ENCODE data around the gene LCN2. TPM values are rescaled to one million over a fixed set of nuclear protein-coding genes. Genes with fewer than 3 reads are reported as not detected.

LCN2 gene
- total and polyA plus RNA-seq, 3 donors from 2014 or later, result 2.2 TPM; not detected in 2

DNA sequence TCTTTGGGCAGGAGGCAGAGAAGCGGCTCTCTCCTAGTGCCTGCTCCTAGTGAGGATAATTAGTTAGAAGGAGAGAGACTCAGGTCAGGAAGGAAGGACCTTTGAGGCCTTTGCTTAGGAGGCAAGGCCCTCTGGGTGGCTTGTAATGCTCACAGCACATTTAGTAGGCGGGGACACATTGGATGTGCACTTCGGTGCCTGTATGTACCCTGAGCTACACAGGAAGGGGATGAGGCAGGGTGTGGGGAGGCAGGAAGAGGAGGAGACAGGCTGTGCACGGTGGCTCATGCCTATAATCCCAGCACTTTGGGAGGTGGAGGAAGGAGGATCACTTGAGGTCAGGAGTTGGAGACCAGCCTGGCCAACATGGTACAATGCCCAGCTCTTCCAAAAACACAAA is 7.2 kb upstream of the LCN2 start:
- Histone ChIP-seq H3K9me3 (no peaks in the 10 kb centered on the region), H3K27ac (no peak overlapping the region), H3K4me1 (no peaks in the 10 kb centered on the region), H3K27me3 (no peaks in the 10 kb centered on the region), H3K36me3 (ENCODE audit: low read depth, missing control alignments) (no peaks in the 10 kb centered on the region), H3K4me3 (no peak overlapping the region)
- TF ChIP-seq, protein P1, sequence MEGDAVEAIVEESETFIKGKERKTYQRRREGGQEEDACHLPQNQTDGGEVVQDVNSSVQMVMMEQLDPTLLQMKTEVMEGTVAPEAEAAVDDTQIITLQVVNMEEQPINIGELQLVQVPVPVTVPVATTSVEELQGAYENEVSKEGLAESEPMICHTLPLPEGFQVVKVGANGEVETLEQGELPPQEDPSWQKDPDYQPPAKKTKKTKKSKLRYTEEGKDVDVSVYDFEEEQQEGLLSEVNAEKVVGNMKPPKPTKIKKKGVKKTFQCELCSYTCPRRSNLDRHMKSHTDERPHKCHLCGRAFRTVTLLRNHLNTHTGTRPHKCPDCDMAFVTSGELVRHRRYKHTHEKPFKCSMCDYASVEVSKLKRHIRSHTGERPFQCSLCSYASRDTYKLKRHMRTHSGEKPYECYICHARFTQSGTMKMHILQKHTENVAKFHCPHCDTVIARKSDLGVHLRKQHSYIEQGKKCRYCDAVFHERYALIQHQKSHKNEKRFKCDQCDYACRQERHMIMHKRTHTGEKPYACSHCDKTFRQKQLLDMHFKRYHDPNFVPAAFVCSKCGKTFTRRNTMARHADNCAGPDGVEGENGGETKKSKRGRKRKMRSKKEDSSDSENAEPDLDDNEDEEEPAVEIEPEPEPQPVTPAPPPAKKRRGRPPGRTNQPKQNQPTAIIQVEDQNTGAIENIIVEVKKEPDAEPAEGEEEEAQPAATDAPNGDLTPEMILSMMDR (IDR thresholded peaks at IDR 0.05), result no peak
- 67 to 82% methylated on average over 4 of the region's 4 CpGs for WGBS, 2 donors
- no peak for DNase-seq
- intact Hi-C loops (cut with DNase I; ENCODE audit: low total_unique reads), result no loop called here

DNA sequence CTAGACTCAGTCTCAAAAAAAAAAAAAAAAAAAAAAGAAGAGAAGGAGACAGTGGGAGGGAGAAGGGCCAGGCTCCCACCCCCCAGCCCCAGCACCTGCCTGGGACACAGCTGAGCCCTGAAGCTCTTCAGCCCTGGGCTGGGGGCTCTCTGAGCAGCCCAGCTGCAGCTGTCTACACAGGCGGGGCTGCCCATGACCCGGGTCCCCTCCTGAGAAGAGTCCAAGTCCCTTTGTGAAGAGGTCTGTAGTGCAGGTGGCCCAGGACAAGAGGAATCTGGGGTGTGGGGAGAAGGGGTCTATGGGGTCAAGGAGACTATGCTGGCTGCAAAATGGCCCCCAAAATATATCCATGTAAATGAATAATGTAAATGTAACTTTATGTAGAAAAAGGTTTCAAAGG is 6.7 kb upstream of the LCN2 start:
- no peaks in the 10 kb centered on the region for H3K9me3 ChIP-seq
- intact Hi-C loops (cut with DNase I; ENCODE audit: low total_unique reads), result no loop called here
- DNase-seq, result no peak
- no peak for TF ChIP-seq POLR2A (IDR thresholded peaks at IDR 0.05)
- TF ChIP-seq, protein P1 (IDR thresholded peaks at IDR 0.05), result no peak
- WGBS, 2 donors, result 93 to 94% methylated on average over 2 of the region's 2 CpGs
- no peaks in the 10 kb centered on the region for H3K27me3 ChIP-seq
- no peak overlapping the region for H3K4me3 ChIP-seq
- no peak overlapping the region for H3K27ac ChIP-seq
- no peaks in the 10 kb centered on the region for H3K4me1 ChIP-seq
- H3K36me3 ChIP-seq (ENCODE audit: low read depth, missing control alignments), result no peaks in the 10 kb centered on the region

DNA sequence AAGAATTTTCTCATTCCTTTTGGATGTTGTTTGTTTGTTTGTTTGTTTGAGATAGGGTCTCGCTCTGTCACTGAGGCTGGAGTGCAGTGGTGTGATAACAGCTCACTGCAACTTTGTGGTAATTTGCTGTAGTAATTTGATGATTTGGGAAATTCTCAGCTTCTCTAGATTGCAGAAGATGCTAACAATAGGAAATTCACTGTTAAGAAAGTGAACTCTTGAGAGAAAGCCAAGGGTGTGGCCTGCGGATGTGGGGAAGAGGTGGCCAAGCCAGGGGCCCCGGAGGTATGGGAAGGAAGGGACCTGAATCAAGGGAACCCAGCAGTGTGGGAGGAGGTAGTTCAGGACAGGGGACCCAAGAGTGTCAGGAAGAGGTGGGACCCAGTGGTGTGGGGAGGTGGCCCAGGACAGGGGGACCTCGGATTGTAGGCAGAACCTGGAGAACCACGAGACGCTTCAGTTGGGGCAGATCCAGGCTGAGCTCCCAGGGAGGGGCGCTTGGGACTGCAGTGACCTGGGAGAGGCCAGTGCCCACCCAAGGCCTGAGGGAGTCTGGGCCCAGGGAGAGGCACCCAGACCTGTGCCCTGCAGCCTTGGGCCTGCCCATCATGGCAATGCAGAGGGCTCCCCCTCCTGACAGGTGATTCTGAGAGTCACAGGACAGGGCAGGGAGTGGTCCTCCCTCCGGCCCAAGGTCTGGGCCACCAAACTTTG is 5.6 kb upstream of the LCN2 start:
- no peak overlapping the region for H3K4me3 ChIP-seq
- H3K9me3 ChIP-seq, result no peaks in the 10 kb centered on the region
- H3K4me1 ChIP-seq, result no peaks in the 10 kb centered on the region
- intact Hi-C loops (cut with DNase I; ENCODE audit: low total_unique reads), result no loop called here
- TF ChIP-seq POLR2A (IDR thresholded peaks at IDR 0.05), result no peak
- TF ChIP-seq, protein P1 (IDR thresholded peaks at IDR 0.05), result no peak
- WGBS, 2 donors, result 88% methylated on average over 8 of the region's 8 CpGs
- no peak overlapping the region for H3K27ac ChIP-seq
- no peaks in the 10 kb centered on the region for H3K36me3 ChIP-seq (ENCODE audit: low read depth, missing control alignments)
- H3K27me3 ChIP-seq, result no peaks in the 10 kb centered on the region
- DNase-seq, result no peak

DNA sequence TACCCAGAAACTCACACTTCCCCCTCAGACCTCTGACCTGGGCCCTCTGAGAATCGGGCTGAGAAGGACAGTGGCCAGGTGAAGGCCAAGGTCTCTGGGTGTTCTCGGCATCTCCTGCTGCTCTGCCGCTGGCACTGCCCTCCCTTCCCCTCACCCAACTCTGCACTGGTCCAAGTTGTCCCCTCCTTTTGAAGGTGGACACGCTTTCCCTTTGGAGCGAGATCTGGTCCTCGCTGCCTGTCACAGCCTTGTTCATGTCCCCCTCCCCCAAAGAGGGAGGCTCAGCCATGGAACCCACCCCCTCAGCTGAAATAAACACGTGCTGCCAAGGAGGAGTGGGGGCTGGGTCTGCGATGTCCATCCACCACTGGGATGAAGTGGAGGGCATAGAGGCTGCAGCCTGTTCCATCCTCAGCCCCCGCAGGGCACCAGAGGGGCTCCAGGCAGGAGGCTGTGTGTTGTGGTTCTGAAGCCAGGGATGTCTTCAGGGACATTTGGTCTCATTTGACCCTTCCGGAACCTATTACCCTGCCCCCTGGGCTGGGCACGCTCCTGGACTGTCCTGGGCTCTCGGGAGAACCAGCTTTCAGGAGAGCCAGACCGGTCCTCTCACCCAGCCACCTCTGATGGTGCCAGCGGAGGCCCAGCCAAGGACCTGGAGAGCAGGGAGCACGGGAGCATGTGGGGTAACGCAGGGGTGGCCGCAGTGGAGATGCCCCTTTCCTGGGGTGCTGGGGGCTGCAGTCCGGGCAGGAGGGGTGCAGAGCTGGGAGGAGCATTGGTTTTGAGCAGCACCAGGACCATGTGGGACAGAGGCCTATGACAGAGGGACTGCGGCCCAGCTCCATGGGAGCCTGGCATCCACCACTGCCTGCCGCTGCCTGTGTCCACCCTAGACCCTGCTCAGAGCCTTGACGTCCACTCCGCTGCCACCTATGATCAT is 4.7 kb upstream of the LCN2 start:
- DNase-seq, result no peak
- H3K36me3 ChIP-seq (ENCODE audit: low read depth, missing control alignments), result no peaks in the 10 kb centered on the region
- no peaks in the 10 kb centered on the region for H3K27me3 ChIP-seq
- WGBS, 2 donors, result 88 to 89% methylated on average over 22 of the region's 22 CpGs
- TF ChIP-seq, protein P1 (IDR thresholded peaks at IDR 0.05), result no peak
- TF ChIP-seq POLR2A (IDR thresholded peaks at IDR 0.05), result no peak
- H3K4me3 ChIP-seq, result no peak overlapping the region
- intact Hi-C loops (cut with DNase I; ENCODE audit: low total_unique reads), result no loop called here
- H3K4me1 ChIP-seq, result no peaks in the 10 kb centered on the region
- no peaks in the 10 kb centered on the region for H3K9me3 ChIP-seq
- H3K27ac ChIP-seq, result no peak overlapping the region
